SK-N-MC (cell line): ENCODE measurements around the gene KIF1C.
A peak's percentile ranks its signal among the peaks of the same experiment; 100 is the strongest.
"Not testable (repeated sequence)": the region's sequence is repeated elsewhere in the genome, so short reads cannot be mapped to it uniquely, and the experiment has no call there.

Experiments
- DNase-seq: peaks from one replicate; pipeline ENCODE4 v3.0.0-alpha.2; 2011; ENCODE audit warnings: low read depth, low spot score
- H3K27ac ChIP-seq: fragments of 200-600 bp; sonication (generic); 2 replicates; pipeline ENCODE4 v1.5.1; 2016; ENCODE audit warnings: mixed run types
- H3K36me3 ChIP-seq: fragments of 200-600 bp; sonication (generic); 2 replicates; pipeline ENCODE4 v1.6.1; 2017; ENCODE audit warnings: antibody characterized with exemption, low read length, mixed read lengths; ENCODE audit not compliant: insufficient read depth
- H3K4me3 ChIP-seq: fragments of 200-600 bp; sonication (generic); 2 replicates; pipeline ENCODE4 v1.5.1; 2016
- H3K9ac ChIP-seq: fragments of 200-600 bp; sonication (generic); 2 replicates; pipeline ENCODE4 v1.8.0; 2017; ENCODE audit warnings: mixed run types, mixed read lengths; ENCODE audit not compliant: insufficient read length
- H3K9me3 ChIP-seq: fragments of 200-600 bp; sonication (generic); 2 replicates; pipeline ENCODE4 v1.6.1; 2017; ENCODE audit warnings: low read depth, mild to moderate bottlenecking, antibody characterized with exemption, low read length, moderate library complexity, mixed read lengths
- EZH2 ChIP-seq: fragments of 200-600 bp; sonication (generic); IDR thresholded peaks from one replicate; pipeline ENCODE4 v1.6.1; 2017; ENCODE audit warnings: antibody characterized with exemption
- FOXP2 ChIP-seq: optimal IDR thresholded peaks from 2 replicates; pipeline ENCODE3; 2011; ENCODE audit warnings: mild to moderate bottlenecking, moderate library complexity; ENCODE audit not compliant: insufficient read depth; ENCODE audit errors: extremely low read length, control extremely low read depth
- POLR2AphosphoS5 ChIP-seq: IDR thresholded peaks from 2 replicates; pipeline ENCODE4 v1.6.1; 2012; ENCODE audit warnings: mild to moderate bottlenecking, low read depth, low read length, borderline replicate concordance

Gene KIF1C

GRCh38 chr17:5024604-5025003 is 26.9 kb downstream of the KIF1C start:
- DNase-seq: no peak
- Histone ChIP-seq H3K27ac (no peak overlapping the region), H3K9me3 (no peaks in the 10 kb centered on the region), H3K4me3 (no peak overlapping the region), H3K36me3 (peaks cover 9% of the 10 kb centered on the region; the same call in 1 of the 2 replicates), H3K9ac (no peak overlapping the region)
- TF ChIP-seq FOXP2 (no peak), EZH2 (no peak), POLR2AphosphoS5 (no peak)

DNA sequence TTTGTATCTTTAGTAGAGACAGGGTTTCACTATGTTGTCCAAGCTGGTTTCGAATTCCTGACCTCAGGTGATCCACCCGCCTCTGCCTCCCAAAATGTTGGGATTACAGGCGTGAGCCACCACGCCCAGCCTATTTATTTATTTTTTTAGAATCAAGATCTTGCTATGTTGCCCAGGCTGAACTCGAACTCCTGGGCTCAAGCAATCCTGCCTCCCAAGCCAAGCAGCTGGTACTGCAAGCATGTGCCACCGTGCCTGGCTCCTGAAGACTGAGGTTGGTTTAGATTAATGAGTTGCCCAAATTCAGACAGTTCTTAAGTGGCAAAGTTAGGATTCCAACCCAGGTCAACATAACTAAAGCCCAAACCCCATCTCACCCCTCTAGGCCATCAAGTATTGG is 29.5 kb downstream of the KIF1C start:
- Histone ChIP-seq H3K27ac (no peak overlapping the region), H3K36me3 (peaks cover 5% of the 10 kb centered on the region; the same call in 1 of the 2 replicates), H3K9ac (no peak overlapping the region), H3K9me3 (no peaks in the 10 kb centered on the region), H3K4me3 (no peak overlapping the region)
- TF ChIP-seq EZH2: no peak
- no peak for TF ChIP-seq POLR2AphosphoS5
- no peak for TF ChIP-seq FOXP2
- no peak for DNase-seq

- no peak overlapping the region for H3K27ac ChIP-seq
- no peaks in the 10 kb centered on the region for H3K36me3 ChIP-seq
- no peak for DNase-seq
- no peak overlapping the region for H3K9ac ChIP-seq
- H3K4me3 ChIP-seq: no peak overlapping the region
- TF ChIP-seq EZH2 (no peak), FOXP2 (no peak), POLR2AphosphoS5 (no peak)
- no peaks in the 10 kb centered on the region for H3K9me3 ChIP-seq
These were observed 30.2 kb downstream of the KIF1C start for GRCh38 chr17:5027916-5028315.

- not testable (repeated sequence) for H3K27ac ChIP-seq, H3K4me3 ChIP-seq, H3K36me3 ChIP-seq, DNase-seq, H3K9ac ChIP-seq, H3K9me3 ChIP-seq
These were observed 32.4 kb downstream of the KIF1C start for GRCh38 chr17:5030168-5030567.

GRCh38 chr17:5031365-5032082 is 33.8 kb downstream of the KIF1C start:
- Histone ChIP-seq H3K9me3 (no peaks in the 10 kb centered on the region), H3K4me3 (peak overlapping the region; percentile 79), H3K36me3 (no peaks in the 10 kb centered on the region), H3K27ac (peak overlapping the region; percentile 61), H3K9ac (peak overlapping the region; percentile 68)
- TF ChIP-seq POLR2AphosphoS5 (no peak), FOXP2 (no peak), EZH2 (no peak)
- DNase-seq: no peak

DNA sequence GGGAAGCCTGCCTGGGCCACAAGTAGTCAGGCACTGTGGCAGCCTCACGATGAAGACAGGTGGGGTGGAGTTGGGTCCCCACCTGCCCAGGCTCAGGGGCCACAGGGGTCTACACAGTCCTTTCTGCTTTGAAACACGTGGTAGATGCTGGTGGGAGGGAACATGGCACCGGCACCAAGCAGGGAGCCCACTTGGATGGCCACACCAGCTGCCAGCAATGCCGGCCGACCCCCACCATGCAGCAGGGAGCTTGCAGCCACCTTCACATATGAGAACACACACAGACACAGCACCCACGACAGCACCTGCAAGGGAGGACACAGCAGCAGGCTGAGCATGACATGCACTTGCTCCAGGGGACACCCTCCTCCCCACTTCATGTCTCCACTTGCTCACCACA is 35.1 kb downstream of the KIF1C start:
- no peak for DNase-seq
- Histone ChIP-seq H3K4me3 (no peak overlapping the region), H3K36me3 (no peaks in the 10 kb centered on the region), H3K9me3 (no peaks in the 10 kb centered on the region), H3K9ac (no peak overlapping the region), H3K27ac (no peak overlapping the region)
- TF ChIP-seq EZH2 (no peak), FOXP2 (no peak), POLR2AphosphoS5 (no peak)

DNA sequence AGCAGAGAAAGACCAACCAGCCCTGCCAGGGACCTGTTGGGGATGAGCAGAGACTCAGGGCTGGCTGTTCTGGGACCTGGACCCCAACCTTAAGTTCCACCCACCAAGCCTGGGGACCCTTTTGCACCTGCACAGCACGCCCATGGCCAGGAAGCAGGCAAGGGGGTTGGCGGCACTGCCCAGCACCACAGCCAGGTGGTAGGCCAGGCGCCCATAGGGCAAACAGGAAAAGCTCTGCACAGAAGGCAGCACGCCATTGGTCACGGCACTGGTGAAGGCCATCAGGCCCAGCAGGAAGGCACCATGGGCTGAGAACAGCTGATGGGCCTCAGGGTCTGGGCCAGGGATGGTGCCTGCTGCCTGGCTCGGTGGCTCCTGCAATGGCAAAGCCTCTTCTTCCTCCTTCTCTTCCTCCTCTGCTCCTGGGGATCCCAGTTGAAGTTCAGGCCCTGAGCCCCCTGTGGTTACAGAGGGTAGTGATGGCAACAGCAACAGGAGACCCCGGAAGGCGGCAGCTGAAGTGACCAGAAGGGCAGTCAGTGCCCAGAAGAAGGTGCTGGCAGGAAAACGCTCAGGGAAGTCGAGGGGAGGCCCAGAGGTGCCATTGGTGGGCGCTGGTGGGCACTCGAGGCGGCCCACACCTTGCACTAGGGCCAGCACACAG is 35.7 kb downstream of the KIF1C start:
- Histone ChIP-seq H3K27ac (no peak overlapping the region), H3K4me3 (no peak overlapping the region), H3K36me3 (no peaks in the 10 kb centered on the region), H3K9me3 (no peaks in the 10 kb centered on the region), H3K9ac (no peak overlapping the region)
- no peak for DNase-seq
- TF ChIP-seq EZH2 (no peak), POLR2AphosphoS5 (no peak), FOXP2 (no peak)

- Histone ChIP-seq H3K4me3 (no peak overlapping the region), H3K9me3 (no peaks in the 10 kb centered on the region), H3K27ac (no peak overlapping the region), H3K36me3 (no peaks in the 10 kb centered on the region), H3K9ac (no peak overlapping the region)
- TF ChIP-seq EZH2 (no peak), POLR2AphosphoS5 (no peak), FOXP2 (no peak)
- no peak for DNase-seq
These were observed 36.3 kb downstream of the KIF1C start for GRCh38 chr17:5034063-5034462.
